HL-60/S4 treated with phorbol 12-myristate 13-acetate at 8.2 ng/mL for 4 days and 3 days (cell line): ENCODE measurements around the gene ZNF486.
"Not testable (repeated sequence)": the region's sequence is repeated elsewhere in the genome, so short reads cannot be mapped to it uniquely, and the experiment has no call there.

Experiments used
- in situ Hi-C: fragments of 300-500 bp; cut with MboI; formaldehyde crosslinking; loops from 2 replicates; pipeline ENCODE4 v1.15.0; 2022; ENCODE audit warnings: low sequenced_read_pairs

Gene ZNF486

DNA sequence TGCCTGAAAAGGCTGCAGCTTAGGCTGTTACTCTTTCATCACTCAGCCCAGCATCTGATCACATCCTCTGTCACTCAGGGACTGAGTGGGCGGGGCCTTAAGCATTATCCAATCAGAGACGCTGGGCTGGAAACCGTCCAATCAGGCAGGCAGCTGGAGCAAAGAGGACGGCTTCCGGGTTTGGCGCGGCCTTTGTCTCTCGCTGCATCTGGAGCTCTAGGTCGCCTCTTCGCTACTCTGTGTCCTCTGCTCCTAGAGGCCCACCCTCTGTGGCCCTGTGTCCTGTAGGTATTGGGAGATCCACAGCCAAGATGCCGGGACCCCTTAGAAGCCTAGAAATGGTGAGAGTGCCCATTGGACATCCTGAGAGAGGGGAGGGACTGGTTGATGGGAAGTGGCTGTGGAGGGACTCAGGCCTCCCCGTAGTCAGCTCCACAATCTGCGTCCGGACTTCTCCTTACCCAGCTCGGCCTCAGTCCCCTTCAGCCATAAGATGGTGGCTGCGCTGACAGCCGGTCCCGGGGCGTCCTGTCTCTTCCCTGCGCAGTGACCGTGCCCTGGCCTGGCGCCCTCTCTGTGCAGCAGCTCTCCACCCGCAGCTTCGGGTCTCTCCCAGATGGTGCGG lies at the start of gene ZNF486:
ZNF486 (plus strand) TSS at position 195 of the 625 bp plus-strand sequence; CDS start at position 312, 117 bp downstream.
- in situ Hi-C loops: no loop called here

DNA sequence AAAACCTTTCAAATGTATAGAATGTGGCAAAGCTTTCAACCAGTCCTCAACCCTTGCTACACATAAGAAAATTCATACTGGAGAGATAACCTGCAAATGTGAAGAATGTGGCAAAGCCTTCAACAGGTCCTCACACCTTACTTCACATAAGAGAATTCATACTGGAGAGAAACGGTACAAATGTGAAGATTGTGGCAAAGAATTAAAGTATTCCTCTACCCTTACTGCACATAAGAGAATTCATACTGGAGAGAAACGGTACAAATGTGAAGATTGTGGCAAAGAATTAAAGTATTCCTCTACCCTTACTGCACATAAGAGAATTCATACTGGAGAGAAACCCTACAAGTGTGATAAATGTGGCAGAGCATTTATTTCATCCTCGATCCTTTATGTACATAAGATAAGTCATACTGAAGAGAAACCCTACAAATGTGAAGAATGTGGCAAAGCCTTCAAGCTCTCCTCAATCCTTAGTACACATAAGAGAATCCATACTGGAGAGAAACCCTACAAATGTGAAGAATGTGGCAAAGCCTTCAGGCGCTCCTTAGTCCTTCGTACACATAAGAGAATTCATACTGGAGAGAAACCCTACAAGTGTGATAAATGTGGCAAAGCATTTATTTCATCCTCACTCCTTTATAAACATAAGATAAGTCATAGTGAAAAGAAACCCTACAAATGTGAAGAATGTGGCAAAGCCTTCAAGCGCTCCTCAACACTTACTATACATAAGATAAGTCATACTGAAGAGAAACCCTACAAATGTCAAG lies 48.8 kb upstream of the ZNF486 start:
- in situ Hi-C loops: not testable (repeated sequence)

- in situ Hi-C loops: no loop called here
Observed at GRCh38 chr19:20124879-20125278, 42.1 kb upstream of the ZNF486 start.

DNA sequence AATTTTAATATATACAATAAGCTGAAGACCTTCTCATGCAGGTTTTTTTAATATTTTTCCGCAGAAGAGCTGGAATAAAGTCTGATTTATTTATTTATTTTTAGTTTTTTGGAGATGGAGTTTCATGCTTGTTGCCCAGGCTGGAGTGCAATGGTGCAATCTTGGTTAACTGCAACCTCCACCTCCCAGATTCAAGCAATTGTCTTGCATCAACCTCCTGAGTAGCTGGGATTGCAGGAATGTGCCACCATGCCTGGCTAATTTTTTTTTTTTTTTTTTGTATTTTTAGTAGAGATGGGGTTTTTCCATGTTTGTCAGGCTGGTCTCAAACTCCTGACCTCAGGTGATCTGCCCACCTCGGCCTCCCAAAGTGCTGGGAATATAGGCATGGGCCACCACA lies 34.1 kb upstream of the ZNF486 start:
- in situ Hi-C loops: not testable (repeated sequence)

GRCh38 chr19:20137714-20138113 lies 29.3 kb upstream of the ZNF486 start:
- in situ Hi-C loops: not testable (repeated sequence)

DNA sequence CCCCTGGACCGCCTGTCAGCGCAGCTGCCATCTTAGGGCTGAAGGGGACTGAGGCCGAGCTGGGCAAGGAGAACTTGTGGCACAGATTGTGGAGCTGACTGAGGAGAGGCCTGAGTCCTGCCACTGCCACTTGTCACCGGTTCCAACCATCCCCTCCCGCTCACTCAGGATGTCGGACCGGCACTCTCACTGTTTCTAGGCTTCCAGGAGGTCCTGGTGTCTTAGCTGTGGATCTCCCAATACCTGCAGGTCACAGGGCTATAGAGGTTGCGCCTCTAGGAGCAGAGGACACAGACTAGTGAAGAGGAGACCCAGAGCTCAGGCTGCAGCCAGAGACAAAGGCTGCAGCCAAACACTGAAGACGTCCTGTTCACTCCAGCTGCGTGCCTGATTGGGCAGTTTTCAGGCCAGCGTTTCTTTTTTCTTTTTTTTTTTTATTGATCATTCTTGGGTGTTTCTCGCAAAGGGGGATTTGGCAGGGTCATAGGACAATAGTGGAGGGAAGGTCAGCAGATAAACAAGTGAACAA lies 15.3 kb upstream of the ZNF486 start:
- in situ Hi-C loops: no loop called here

DNA sequence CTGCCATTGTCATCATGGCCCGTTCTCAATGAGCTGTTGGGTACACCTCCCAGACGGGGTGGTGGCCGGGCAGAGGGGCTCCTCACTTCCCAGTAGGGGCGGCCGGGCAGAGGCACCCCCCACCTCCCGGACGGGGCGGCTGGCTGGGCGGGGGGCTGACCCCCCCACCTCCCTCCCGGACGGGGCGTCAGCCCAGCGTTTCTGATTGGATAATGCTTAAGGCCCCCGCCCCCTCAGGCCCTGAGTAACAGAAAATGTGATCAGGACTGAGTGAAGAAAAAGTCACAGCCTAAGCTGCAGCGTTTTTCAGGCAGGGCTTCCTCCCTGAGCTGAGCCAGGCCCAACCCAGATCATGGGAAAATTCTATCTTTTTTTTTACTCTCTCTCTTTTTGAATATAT lies 14.5 kb upstream of the ZNF486 start:
- in situ Hi-C loops: not testable (repeated sequence)

GRCh38 chr19:20153281-20153680 lies 13.7 kb upstream of the ZNF486 start:
- in situ Hi-C loops: no loop called here

GRCh38 chr19:20154636-20155035 lies 12.4 kb upstream of the ZNF486 start:
- in situ Hi-C loops: no loop called here

GRCh38 chr19:20162821-20163220 lies 4.2 kb upstream of the ZNF486 start:
- in situ Hi-C loops: no loop called here

GRCh38 chr19:20164456-20164855 lies 2.6 kb upstream of the ZNF486 start:
- in situ Hi-C loops: no loop called here

DNA sequence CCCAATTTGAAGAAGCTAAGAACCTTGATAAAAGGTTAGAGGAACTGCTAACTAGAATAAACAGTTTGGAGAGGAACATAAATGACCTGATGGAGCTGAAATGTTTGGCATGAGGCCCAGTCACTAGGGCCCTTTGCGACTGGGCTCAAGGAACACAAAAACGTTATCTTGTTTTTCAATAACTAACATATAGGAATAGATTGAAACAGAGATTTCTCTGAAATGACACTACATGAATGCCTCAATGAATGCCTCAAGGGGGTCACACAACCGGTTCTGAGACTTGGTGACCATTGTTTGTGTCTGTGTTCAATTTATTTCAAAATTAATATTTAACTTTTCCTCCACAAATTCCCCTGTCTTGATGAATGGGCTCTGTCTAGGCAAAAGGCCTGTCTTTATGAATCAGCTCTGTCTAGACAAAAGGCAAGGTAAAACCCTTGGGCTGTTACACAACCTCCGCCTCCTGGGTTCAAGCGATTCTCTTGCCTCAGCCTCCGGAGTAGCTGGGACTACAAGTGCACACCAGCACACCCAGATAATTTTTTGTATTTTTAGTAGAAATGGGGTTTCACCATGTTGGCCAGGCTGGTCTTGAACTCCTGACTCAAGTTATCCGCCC lies 932 bp upstream of the ZNF486 start:
- in situ Hi-C loops: no loop called here

- in situ Hi-C loops: no loop called here
Observed at GRCh38 chr19:20167651-20168122, 673 bp downstream of the ZNF486 start.

DNA sequence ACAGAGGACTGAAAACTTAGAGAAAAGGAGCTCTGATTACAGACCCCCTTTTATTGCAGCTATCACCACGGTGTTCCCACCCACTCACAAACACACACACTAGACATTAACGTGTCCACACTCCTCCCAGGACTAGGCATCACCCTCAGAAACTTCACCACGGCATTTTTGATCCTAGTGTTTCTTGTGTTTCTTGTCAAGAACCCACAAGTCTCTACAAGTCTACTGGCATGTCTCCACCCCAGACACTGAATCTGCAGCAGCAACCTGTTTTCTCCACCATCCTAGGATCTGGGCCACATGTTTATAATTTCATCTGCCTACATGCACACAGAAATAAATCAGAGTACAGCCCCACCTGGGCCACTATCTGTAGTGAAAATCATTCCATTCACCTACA lies 4.3 kb downstream of the ZNF486 start:
- in situ Hi-C loops: no loop called here

DNA sequence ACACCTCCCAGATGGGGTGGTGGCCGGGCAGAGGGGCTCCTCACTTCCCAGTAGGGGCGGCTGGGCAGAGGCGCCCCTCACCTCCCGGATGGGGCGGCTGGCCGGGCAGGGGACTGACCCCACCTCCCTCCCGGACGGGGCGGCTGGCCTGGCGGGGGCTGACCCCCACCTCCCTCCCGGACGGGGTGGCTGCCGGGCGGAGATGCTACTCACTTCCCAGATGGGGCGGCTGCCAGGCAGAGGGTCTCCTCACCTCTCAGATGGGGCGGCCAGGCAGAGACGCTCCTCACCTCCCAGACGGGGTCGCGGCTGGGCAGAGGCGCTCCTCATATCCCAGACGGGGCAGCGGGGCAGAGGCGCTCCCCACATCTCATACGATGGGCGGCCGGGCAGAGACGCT lies 8.8 kb downstream of the ZNF486 start:
- in situ Hi-C loops: not testable (repeated sequence)

DNA sequence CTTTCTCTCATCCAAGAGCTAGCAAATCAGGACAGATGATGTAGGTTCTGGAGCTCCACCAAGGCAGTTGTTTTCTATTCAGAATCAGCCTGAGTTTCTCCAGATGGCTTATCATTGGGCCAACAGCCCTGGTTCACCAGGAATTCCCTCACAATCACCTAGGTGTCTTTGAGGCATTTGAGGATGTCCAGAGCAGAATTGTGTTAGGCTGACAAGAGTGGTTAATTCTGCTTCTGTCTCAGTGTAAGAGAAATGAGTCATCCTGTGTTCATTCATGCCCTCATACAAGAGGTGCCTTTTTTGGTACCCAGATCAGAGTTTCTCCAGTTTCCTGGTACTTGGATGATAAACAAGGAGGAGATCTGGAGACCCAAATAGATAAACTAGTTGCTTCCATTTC lies 12.9 kb downstream of the ZNF486 start:
- in situ Hi-C loops: not testable (repeated sequence)

GRCh38 chr19:20182222-20182785 lies 15.3 kb downstream of the ZNF486 start:
- in situ Hi-C loops: no loop called here

DNA sequence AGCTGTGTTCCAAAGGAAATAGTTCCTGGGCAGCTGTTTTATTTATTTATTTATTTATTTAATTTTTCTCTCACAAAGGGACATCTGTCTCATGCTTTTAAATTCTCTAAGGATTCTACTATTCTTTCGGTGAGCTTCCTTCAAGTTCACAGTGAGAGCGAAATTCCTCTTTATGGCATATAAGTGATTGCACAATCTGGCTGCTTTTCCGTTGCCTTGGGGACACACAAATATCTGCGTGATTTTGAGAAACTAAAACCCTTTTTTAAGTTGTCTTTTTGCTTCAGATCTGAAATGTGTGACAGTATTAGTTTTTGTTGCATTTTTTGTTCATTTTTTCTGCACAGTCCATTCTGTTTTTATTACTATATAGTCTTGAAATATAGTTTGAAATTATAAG lies 19.2 kb downstream of the ZNF486 start:
- in situ Hi-C loops: no loop called here

- in situ Hi-C loops: no loop called here
Observed at GRCh38 chr19:20197747-20198146, 30.7 kb downstream of the ZNF486 start.

GRCh38 chr19:20209051-20209450 lies 42.0 kb downstream of the ZNF486 start:
- in situ Hi-C loops: no loop called here

- in situ Hi-C loops: not testable (repeated sequence)
Observed at GRCh38 chr19:20214366-20214765, 47.4 kb downstream of the ZNF486 start.
